Osteocyte (in vitro differentiated cells): ENCODE measurements around the gene DAGLB. TPM values are rescaled to one million over a fixed set of nuclear protein-coding genes. Genes with fewer than 3 reads are reported as not detected.

Experiments used
- DNase-seq: peaks from one replicate; pipeline ENCODE4 v3.0.0; 2021; ENCODE audit warnings: mixed read lengths; ENCODE audit not compliant: unreplicated experiment; ENCODE audit errors: extremely low spot score
- H3K27ac Mint-ChIP-seq: one replicate; pipeline ENCODE4 v1.8.0; 2021; ENCODE audit warnings: mild to moderate bottlenecking, mixed read lengths; ENCODE audit not compliant: unreplicated experiment
- H3K27me3 Mint-ChIP-seq: one replicate; pipeline ENCODE4 v1.8.0; 2021; ENCODE audit warnings: mixed read lengths; ENCODE audit not compliant: unreplicated experiment
- H3K36me3 Mint-ChIP-seq: one replicate; pipeline ENCODE4 v1.8.0; 2021; ENCODE audit warnings: mixed read lengths; ENCODE audit not compliant: unreplicated experiment
- H3K4me1 Mint-ChIP-seq: one replicate; pipeline ENCODE4 v1.8.0; 2021; ENCODE audit warnings: mixed read lengths; ENCODE audit not compliant: unreplicated experiment
- H3K4me3 Mint-ChIP-seq: one replicate; pipeline ENCODE4 v1.8.0; 2021; ENCODE audit warnings: mild to moderate bottlenecking, moderate library complexity, mixed read lengths; ENCODE audit not compliant: unreplicated experiment
- H3K9me3 Mint-ChIP-seq: one replicate; pipeline ENCODE4 v1.8.0; 2021; ENCODE audit warnings: mixed read lengths; ENCODE audit not compliant: unreplicated experiment
- CTCF ChIP-seq: fragments of 200-600 bp; sonication (generic); IDR thresholded peaks from 2 replicates; pipeline ENCODE4 v1.5.0; 2021; ENCODE audit warnings: antibody characterized with exemption, mild to moderate bottlenecking, moderate library complexity
- total RNA-seq: library from RNA; stranded (reverse); gene quantifications from 2 replicates; pipeline ENCODE4 v1.2.1, GENCODE V29; 2021

The DAGLB gene
- total RNA-seq, 1 donor from 2014 or later = 22.4 TPM

- Mint-ChIP-seq H3K27ac (no peak overlapping the region), H3K27me3 (no peaks in the 10 kb centered on the region), H3K4me3 (no peak overlapping the region), H3K36me3 (peaks cover 14% of the 10 kb centered on the region), H3K4me1 (no peaks in the 10 kb centered on the region), H3K9me3 (no peaks in the 10 kb centered on the region)
- no peak for TF ChIP-seq CTCF
- DNase-seq = no peak
These were observed 25.7 kb downstream of the DAGLB start for GRCh38 chr7:6422095-6422494.

GRCh38 chr7:6420680-6421079, 27.1 kb downstream of the DAGLB start:
- Mint-ChIP-seq H3K4me1 (no peaks in the 10 kb centered on the region), H3K27me3 (no peaks in the 10 kb centered on the region), H3K36me3 (peaks cover 22% of the 10 kb centered on the region), H3K4me3 (no peak overlapping the region), H3K27ac (no peak overlapping the region), H3K9me3 (no peaks in the 10 kb centered on the region)
- DNase-seq = no peak
- no peak for TF ChIP-seq CTCF

- no peak for TF ChIP-seq CTCF
- no peak for DNase-seq
- no peak overlapping the region for H3K4me3 Mint-ChIP-seq
- no peaks in the 10 kb centered on the region for H3K4me1 Mint-ChIP-seq
- H3K9me3 Mint-ChIP-seq = no peaks in the 10 kb centered on the region
- H3K27ac Mint-ChIP-seq = peak overlapping the region; percentile 18
- H3K27me3 Mint-ChIP-seq = no peaks in the 10 kb centered on the region
- peaks cover 27% of the 10 kb centered on the region for H3K36me3 Mint-ChIP-seq
These were observed 28.4 kb downstream of the DAGLB start for GRCh38 chr7:6419310-6419773.

- Mint-ChIP-seq H3K4me1 (no peaks in the 10 kb centered on the region), H3K9me3 (no peaks in the 10 kb centered on the region), H3K27me3 (no peaks in the 10 kb centered on the region), H3K27ac (no peak overlapping the region), H3K4me3 (no peak overlapping the region), H3K36me3 (peaks cover 33% of the 10 kb centered on the region)
- DNase-seq = no peak
- no peak for TF ChIP-seq CTCF
These were observed 30.3 kb downstream of the DAGLB start for GRCh38 chr7:6417408-6417807.

GRCh38 chr7:6416516-6417145, 31.1 kb downstream of the DAGLB start:
- no peak for DNase-seq
- H3K4me1 Mint-ChIP-seq = no peaks in the 10 kb centered on the region
- H3K27ac Mint-ChIP-seq = no peak overlapping the region
- H3K36me3 Mint-ChIP-seq = peaks cover 40% of the 10 kb centered on the region
- no peak for TF ChIP-seq CTCF
- H3K4me3 Mint-ChIP-seq = no peak overlapping the region
- H3K9me3 Mint-ChIP-seq = no peaks in the 10 kb centered on the region
- H3K27me3 Mint-ChIP-seq = no peaks in the 10 kb centered on the region
